ENCODE results near the gene IGF1R. TPM values are rescaled to one million over a fixed set of nuclear protein-coding genes. Genes with fewer than 3 reads are reported as not detected.

IGF1R gene
- total and polyA plus RNA-seq, 2 of the 8 experiments (the other 6 are each of a cell fraction or from before 2014, with no cell fraction given) = 32.9 to 109 TPM

GRCh38 chr15:98858610-98859023, 210.3 kb downstream of the IGF1R start (continued):
- no peak for TF ChIP-seq SIN3A (conservative IDR thresholded peaks at IDR 0.05 in 1 of 2, IDR thresholded peaks at IDR 0.05 in 1 of 2; ENCODE audit: low read depth in 1 of 2, low read length in 2 of 2)
- no peak for TF ChIP-seq SP2 (IDR thresholded peaks at IDR 0.05; ENCODE audit: low read length)
